Dermis microvascular lymphatic vessel endothelial cell (primary cell): ENCODE results near the gene TOGARAM1. TPM values are rescaled to one million over a fixed set of nuclear protein-coding genes. Genes with fewer than 3 reads are reported as not detected.

Experiments
- DNase-seq, 2 donors: peaks; one replicate each; pipeline versions ENCODE4 v3.0.0 to v3.0.0-alpha.2; 2010; ENCODE audit warnings: low read depth in 2 of 2
- total RNA-seq: library from RNA; depleted of rRNA; stranded (reverse); fragments of >200 nt; gene quantifications from 2 replicates; pipeline ENCODE4 v1.2.1, GENCODE V29; 2014

TOGARAM1 gene
- total RNA-seq, 1 donor from 2014 or later, result 11.6 TPM

DNA sequence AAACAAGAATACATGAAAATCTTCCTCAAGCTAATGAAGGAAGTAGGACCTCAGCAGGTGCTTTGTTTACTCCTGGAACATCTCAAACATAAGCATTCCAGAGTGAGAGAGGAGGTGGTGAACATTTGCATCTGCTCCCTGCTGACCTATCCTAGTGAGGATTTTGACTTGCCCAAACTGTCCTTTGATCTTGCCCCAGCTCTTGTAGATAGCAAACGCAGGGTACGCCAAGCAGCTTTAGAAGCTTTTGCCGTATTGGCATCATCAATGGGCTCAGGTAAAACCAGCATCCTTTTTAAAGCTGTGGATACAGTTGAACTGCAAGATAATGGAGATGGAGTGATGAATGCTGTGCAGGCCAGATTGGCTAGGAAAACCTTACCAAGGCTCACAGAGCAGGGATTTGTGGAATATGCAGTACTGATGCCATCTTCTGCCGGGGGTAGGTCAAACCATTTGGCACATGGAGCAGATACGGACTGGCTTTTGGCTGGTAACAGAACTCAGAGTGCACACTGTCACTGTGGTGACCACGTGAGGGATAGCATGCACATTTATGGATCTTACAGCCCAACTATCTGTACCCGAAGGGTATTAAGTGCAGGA is 1.9 kb downstream of the TOGARAM1 start:
- peak; percentile 9 to 16 for DNase-seq

DNA sequence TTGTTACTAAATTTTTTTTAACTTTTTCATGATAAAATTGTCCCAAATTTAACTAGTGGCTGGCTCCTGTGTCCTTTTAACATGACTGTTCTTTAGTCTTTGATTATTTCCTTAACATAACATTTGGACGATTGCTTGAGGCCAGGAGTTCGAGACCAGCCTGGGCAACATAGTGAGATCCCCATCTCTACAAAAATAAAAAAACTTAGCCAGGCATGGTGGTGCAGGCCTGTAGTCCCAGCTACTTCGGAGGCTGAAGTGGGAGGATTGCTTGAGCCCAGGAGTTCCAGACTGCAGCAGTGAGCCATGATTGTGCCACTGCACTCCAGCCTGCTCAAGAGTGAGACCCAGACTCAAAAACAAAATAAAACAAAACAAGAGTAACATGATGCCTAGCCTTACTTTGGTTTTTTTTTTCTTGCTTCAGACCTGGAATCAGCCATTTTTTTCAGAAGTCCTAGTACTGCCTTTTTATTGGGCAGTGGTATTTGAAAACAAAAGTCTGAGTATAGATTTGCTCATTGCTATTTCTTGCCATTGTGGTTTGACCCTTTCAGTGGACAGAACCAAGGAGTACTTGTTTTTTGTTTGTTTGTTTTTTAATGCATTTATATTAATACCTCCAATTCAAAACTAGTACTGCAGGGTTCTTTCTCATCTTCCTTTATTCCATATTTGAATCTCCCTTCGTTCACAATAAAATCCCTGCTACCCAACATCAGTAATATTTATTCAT is 4.8 kb downstream of the TOGARAM1 start:
- no peak for DNase-seq

DNA sequence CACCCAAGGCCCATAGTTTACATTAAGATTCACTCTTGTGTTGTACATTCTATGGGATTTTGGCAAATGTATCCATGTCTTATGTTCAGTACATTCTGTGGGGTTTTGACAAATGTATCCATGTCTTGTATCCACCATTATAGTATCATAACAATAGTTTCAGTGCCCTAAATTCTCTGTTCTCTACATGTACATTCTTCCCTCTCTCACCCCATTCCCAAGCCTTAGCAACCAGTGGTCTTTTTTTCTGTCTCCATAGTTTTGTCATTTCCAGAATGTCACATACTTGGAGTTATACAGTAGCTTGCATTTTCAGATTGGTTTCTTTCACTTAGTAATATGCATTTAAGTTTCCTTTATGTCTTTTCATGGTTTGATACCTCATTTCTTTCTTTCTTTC is 6.7 kb downstream of the TOGARAM1 start:
- DNase-seq, result no peak

DNA sequence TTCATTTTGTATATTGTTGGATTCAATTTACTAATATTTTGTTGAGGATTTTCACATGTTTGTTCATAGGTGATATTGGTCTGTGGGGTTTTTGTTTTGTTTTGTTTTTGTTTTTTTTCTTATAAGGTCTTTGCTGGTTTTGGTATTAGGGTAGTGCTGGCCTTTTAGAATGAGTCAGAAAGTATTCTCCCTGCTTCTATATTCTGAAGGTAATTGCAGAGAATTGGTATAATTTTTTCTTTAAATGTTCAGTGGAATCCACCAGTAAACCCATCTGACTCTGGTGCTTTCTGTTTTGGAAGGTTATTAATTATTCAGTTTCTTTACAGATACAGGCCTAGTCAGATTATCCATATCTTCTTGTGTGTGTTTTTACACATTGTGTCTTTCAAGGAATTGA is 8.9 kb downstream of the TOGARAM1 start:
- no peak for DNase-seq

DNA sequence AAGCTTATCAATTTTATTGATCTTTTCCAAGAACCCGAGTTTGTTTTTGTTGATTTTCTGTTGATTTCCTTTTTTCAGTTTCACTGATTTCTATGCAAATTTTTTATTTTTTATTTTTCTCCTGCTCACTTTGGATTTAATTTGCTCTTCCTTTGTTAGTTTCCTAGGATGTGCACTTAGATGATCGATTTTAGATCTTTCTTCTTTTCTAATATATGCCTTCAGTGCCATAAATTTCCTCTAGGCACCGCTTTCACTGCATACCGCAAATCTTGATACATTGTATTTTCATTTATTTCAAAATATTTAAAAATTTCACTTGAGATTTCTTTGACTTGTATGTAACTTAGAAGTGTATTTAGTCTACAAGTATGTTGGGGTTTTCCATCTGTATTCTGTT is 9.5 kb downstream of the TOGARAM1 start:
- no peak for DNase-seq

DNA sequence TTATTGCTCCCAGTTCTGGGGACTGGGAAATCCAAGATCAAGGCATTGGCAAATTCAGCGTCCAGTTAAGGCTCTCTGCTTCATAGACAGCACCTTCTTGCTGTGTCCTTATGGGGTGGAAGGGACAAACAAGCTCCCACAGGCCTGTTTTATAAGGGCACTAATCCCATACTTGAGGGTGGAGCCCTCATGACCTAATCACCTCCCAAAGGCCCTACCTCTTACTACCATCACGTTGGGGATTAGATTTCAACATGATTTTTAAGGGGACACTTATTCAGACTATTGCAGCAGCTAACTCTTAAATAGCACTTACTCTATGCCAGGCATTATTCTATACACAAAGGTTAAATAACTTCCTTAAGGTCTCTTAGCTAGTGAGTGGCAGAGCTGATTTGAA is 17.3 kb downstream of the TOGARAM1 start:
- DNase-seq, result no peak

DNA sequence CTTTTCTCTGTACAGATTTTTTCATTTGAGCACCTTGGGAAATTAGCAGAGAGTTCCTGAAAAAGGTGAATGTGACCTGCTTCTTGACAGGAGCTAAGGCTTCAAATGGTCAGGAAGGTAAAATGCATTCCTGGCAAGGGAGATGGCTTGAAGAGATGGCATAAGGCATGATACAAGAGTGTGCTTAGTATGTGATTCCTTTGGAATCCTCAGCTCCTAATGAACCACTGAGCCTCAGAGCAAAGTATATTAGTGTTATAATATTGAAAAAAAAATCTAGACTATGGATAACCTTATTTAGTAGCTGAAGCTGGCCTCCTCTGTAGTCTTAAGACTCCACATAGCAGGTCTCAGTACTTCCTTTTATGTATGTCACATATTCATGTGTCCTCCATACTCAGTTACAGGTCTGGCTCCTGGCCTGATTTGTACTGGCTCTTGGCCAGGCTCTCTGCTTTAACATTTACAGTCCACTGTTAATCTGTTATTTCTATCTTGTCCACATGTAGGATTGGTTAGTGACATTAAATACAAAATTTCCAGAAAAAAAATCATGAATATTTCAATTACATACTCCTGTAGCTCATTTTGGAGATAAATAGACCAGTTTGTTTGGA is 17.9 kb downstream of the TOGARAM1 start:
- DNase-seq, result peak; percentile 21 to 42

DNA sequence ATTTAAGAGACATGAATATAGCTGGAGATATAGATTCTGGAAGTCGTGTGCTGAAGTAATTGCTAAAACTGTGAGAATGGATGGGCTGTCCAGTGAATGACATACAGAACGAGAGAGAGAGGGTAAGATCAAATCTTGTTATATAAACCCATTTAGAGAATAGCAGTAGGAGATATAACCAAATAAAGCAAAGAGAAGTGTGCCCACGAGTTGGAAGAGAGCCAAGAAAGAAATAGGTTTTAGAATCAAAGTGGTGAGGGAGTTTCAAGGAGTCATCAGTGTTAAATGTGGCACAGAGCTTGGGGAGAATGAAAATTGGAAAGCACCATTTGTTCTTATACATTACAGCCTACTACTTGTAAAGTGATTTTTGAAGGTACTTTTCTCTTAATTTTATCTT is 19.2 kb downstream of the TOGARAM1 start:
- no peak for DNase-seq

DNA sequence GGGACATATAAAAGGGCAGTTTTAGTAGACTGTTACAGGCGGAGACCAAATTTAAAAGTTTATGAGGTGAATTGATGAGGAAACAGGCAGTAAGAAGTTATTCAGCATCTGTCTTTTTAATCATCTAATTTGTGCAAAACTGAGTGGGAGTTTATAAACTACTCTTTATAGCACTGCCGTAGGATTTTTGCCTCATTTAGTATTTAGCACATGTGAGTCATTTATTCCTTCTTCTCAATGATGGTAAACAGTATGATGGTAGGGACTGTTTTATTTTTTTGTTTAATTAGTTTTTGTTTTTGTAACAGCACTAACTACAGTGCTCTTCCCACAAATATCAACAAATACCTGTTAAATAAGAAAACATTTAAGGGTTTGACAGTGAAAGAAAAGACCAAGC is 20.6 kb downstream of the TOGARAM1 start:
- DNase-seq, result no peak

DNA sequence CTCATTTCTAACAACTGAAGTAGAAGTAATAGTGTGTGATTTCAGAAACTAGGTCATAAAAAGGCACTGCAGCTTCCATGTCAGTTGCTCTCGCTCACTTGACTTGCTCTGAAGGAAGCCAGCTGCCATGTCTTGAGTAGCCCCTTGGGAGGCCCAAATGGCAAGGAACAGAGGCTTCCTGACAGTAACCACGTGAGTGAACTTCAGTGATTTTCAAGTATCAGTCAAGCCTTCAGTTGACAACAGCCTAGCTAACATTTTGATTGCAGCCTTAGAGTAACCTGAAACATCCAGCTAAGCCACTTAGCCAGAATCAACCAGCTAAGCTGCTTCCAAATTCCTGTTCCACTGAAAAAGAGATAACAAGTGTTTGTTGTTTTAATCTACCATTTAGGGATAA is 26.7 kb downstream of the TOGARAM1 start:
- no peak for DNase-seq

DNA sequence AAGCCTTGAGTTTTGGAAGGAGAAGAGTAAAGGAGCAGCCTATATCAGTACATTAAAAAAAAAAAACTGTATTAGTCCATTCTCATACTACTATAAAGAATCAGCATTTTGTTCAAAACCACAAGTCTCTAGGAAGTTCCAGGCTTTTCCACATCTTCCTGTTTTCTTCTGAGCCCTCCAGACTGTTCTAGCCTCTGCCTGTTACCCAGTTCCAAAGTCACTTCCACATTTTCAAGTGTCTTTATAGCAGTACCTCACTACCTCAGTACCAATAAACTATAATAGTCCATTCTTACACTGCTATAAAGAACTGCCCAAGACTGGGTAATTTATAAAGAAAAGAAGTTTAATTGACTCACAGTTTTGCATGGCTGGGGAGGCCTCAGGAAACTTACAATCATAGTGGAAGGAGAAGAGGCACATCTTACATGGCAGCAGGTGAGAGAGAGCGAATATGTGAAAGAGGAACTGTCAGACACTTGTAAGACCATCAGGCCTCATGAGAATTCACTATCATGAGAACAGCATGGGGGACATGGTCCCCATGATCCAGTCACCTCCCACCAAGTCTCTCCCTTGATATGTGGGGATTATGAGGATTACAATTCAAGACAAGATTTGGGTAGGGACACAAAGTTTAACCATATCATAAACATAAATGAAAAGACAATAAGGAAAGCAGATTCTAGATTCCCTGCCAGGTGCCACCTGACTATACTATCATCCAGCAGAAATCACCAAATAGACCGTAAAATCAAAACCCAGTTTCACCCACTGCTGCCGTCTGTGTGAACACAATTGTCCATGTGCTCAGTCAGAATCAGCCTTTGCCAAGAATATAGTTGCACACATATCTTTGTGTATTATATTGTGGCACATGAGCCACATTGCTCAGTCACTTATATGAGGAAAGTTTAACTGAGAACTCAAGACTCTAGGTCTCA is 27.8 kb downstream of the TOGARAM1 start:
- peak in 1 of 2 donors; percentile 6 for DNase-seq

DNA sequence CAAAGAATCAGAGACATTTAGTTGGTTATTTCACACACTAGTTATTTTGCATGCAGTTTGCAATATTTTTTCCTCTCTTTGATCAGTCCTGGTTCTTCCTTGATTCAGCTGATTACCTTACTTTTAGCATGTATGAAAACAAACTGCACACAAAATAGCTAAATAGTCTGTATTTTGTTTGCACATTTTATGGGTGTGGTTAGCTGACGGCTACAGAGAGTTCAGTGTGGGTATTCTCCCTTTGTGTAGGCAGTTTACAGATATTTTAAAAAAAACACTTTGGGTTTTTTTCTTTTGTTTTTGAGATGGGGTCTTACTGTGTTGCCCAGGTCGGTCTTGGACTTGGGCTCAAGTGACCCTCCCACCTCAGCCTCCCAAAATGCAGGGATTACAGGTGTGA is 28.5 kb downstream of the TOGARAM1 start:
- DNase-seq, result no peak

DNA sequence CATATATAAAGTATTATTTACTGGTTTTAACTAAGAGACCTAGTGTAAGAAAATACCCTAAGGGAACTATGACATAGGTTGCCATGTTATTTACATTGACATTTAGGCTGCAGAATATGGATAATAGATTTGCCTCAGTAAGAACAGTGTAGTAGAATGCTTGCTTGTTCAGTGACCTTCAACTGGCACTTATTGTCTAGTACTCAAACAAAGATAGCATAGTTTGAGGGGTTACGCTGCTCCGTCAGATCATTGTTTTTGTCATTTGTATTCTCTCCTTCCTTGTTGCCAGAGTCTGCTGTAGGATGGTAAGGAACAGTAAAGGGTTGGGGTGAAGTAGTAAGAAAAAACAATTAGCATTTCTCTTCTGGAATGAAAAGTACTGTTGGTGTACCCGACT is 33.2 kb downstream of the TOGARAM1 start:
- no peak for DNase-seq

DNA sequence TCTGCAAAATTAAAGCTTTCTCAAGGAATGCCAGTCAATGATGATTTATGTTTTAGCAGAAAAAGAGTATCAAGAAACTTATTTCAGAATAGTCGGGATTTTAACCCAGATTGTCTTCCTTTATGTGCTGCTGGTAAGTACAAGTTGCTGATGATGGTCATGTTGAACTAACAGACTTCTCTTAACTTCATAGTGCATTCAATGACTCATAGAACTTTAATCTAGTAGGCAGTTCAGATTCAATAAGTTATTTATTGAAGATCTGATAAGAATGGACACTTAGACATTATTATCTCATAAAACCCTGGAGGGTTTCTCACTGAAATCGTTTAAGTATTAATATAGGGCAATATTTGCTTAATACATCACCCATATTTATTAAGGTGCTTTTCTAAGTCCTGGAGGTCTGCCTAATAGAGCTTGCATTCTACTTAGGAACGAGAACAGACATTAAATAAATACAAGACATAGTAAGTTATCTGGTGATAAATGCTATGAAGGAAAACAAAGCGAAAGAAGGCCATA is 33.8 kb downstream of the TOGARAM1 start:
- no peak for DNase-seq

DNA sequence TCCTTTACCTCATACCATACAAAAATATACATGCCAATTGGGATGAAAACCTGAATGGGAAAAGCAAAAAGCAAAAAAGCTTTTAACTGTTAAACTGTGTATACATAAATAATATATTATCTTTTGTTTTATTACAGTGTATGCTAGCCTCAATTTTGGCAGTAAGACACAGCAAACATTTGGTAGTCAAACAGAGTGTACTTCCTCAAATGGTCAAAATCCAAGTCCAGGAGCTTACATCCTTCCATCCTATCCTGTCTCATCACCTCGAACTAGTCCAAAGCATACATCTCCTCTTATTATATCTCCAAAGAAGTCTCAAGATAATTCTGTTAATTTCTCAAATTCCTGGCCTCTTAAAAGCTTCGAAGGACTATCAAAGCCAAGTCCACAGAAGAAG is 41.9 kb downstream of the TOGARAM1 start:
- DNase-seq, result no peak

DNA sequence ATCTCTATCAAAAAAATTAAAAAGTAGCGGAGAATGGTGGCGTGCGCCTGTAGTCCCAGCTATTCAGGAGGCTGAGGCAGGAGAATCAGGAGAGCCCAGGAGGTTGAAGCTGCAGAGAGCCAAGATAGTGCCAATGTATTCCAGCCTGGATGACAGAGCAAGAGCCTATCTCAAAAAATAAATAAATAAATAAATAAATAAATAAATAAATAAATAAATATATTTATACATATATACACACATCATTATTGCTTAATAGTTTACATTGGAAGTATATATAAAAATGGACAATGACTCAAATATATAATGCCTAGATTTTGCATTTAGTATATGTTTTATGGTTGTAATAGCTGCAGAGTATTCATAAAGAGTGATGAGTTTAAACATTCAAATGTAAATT is 53.1 kb downstream of the TOGARAM1 start:
- DNase-seq, result no peak

DNA sequence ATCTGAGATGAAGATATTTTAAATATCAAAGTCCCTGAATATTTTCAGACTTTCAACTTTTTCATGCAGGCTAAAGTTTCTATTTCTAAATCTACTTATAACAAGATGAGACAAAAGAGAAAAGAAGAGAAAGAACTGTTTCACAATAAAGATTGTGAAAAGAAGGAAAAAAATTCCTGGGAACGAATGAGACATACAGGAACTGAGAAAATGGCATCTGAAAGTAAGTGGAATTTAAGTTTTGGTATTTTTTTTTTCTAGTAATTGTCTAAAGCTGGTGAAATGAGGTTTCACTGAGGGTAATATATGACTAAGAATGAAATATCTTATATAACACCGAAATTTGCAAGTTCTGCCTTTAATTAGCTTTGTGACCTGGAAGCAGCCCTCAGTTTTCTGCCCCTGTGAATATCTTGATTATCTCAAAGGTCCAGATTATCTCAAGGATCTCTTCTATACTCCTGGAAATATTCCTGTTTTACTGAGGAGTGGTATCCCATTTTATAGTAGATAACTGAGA is 66.2 kb downstream of the TOGARAM1 start:
- no peak for DNase-seq

DNA sequence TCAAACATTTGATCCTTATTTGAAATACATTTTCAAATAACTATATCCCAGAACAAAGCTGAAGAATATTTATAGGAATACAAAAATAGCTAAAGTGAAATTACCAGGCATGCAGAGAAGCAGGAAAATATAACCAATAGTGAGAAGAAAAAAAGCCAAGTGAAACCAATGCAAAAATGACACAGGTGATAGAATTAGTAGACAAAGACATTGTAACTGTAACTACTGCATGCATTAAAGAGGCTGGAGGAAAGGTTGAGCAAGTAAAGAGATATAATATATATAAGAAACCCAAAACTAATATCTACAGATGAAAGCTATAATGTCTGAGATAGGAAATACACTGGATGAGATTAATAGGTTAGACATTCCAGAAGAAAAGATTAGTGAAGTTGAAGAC is 72.7 kb downstream of the TOGARAM1 start:
- DNase-seq, result no peak

DNA sequence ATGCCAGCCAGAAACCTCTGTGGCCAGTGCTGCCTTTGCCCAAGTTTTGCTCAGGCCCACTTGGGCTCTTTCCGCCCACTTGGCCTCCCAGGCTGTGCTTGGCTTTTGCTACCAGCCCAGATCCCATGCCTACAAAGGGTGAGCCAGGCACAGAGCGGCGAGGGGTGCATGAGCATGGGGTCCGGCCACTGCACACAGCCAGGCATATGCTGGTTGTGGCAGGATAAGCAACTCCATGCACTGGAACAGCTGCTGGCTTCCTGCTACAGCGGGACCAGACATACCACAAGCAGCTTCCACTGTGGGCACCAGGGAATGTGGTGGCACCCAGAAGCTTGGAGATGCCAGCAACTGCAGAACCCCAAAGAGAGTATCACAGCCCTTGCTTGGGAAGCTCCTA is 76.3 kb downstream of the TOGARAM1 start:
- no peak for DNase-seq

DNA sequence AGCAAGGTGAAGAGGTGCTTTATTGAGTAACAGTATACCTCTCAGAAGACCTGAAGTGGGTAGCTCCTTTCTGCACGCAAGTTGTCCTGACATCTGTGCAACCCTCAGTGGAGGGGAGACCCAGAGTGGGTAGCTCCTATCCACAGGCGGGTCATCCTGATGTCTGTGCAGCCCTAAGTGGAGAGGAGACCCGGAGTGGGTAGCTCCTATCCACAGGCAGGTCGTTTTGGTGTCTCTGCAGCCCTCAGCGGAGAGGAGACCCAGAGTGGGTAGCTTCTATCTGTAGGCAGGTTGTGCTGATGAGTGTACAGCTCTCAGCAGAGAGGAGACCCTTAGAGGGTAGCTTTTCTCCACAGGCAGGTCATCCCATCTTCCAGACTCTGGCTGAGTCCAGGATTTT is 76.9 kb downstream of the TOGARAM1 start:
- DNase-seq, result no peak

DNA sequence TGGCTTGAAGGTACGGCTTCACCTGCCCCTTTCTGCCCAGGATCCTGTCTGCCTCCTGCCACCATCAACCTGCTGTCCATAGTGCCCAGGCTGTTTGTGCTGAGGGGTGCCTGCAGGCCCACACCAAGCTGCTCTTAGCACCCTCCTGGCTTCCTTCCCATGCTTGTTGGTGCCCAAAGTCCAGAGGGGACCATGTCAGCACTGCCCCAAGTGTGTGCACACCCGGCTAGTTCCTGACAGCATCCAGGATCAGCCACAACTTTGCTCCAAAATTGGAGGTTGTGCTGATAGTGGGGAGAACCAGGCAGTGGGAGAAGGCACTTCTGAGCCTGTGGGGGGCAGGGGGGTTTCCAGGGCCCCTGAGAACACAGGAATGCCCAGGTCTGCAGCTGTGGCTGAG is 77.4 kb downstream of the TOGARAM1 start:
- DNase-seq, result no peak

DNA sequence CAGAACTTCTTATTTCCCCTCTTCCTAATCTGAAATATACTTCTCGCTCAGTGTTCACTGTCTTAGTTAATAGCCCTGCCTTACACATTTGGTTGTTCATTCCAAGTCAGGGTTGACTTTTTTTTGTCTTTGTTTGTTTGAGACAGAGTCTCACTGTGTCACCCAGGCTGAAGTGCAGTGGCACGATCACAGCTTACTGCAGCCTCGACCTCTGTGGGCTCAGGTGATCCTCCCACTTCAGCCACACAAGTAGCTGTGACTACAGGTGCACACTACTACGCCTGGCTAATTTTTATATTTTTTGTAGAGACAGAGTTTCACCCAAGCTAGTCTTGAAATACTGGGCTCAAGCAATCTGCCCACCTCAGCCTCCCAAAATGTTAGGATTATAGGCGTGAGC is 79.7 kb downstream of the TOGARAM1 start:
- DNase-seq, result no peak
